Skeletal muscle satellite cell (primary cell): ENCODE measurements around the gene PRSS2. TPM values are rescaled to one million over a fixed set of nuclear protein-coding genes. Genes with fewer than 3 reads are reported as not detected.
"Not testable (repeated sequence)": the region's sequence is repeated elsewhere in the genome, so short reads cannot be mapped to it uniquely, and the experiment has no call there.

Experiments
- H3K27me3 ChIP-seq: 2 replicates; pipeline ENCODE4 v1.7.0; 2013; ENCODE audit warnings: low read length; ENCODE audit not compliant: control insufficient read depth, insufficient read depth
- H3K36me3 ChIP-seq: 2 replicates; pipeline ENCODE4 v1.7.0; 2013; ENCODE audit warnings: mild to moderate bottlenecking, control low read depth, low read length; ENCODE audit not compliant: insufficient read depth
- H3K4me1 ChIP-seq: 2 replicates; pipeline ENCODE4 v1.7.0; 2013; ENCODE audit warnings: low read length; ENCODE audit not compliant: control insufficient read depth, insufficient read depth
- H3K4me2 ChIP-seq: 2 replicates; pipeline ENCODE4 v1.7.0; 2013; ENCODE audit warnings: mild to moderate bottlenecking, low read length
- H3K4me3 ChIP-seq: 2 replicates; pipeline ENCODE4 v1.7.0; 2013; ENCODE audit warnings: low read length
- H3K9ac ChIP-seq: 2 replicates; pipeline ENCODE4 v1.7.0; 2013; ENCODE audit warnings: mild to moderate bottlenecking, low read depth, low read length, moderate library complexity
- H3K9me3 ChIP-seq: replicated peaks from 2 replicates; pipeline ENCODE4 v1.7.0; 2013; ENCODE audit warnings: mild to moderate bottlenecking, control low read depth, low read length
- total RNA-seq: library from RNA; depleted of rRNA; stranded (reverse); fragments of >200 nt; gene quantifications from 2 replicates; pipeline ENCODE4 v1.2.3, GENCODE V29; 2012; rRNA removed

PRSS2 gene
- total RNA-seq: not detected in 2 replicates

DNA sequence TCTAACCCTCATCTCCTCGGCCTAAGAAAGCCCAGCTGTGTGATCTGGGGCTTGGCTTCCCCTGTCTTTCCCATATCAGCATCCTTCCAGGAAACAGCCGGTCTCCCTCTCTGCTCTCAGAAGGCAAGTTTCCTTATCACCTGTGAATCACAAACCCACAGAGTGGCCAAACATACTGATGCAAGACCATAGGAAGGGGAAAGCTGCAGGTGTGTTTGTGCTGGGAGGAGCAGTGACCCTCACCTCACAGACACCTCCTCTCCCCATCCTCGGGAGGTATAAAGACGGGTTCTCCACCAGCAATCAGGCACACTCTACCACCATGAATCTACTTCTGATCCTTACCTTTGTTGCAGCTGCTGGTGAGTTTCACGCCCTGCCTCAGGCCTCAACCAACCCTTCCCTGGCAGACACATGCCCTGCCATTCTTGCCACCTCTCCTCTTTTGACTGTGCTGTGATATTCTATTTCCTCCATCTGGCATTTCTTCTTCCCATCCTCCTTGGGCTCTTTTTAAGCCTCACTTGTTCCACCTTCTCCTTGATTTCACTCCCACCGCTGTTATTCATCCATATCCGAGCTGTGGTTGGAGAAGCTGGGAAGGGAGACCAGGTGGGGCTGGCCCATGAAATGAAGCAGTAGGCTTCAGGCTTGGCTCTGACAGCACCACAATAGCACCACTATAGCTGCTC lies at the start of gene PRSS2:
TSS of gene PRSS2 (plus strand) at position 310 of the 692 bp plus-strand sequence. CDS start at position 323, 13 bp downstream.
- H3K27me3 ChIP-seq: peaks cover 61% of the 10 kb centered on the region
- no peaks in the 10 kb centered on the region for H3K36me3 ChIP-seq
- H3K9me3 ChIP-seq: no peaks in the 10 kb centered on the region
- H3K4me2 ChIP-seq: no peak within 1 kb of the TSS
- H3K4me1 ChIP-seq: peaks cover 2% of the 10 kb centered on the region
- no peak within 1 kb of the TSS for H3K9ac ChIP-seq
- no peak within 1 kb of the TSS for H3K4me3 ChIP-seq

GRCh38 chr7:142720986-142721385 lies 49.8 kb upstream of the PRSS2 start:
- Histone ChIP-seq H3K4me1 (no peaks in the 10 kb centered on the region), H3K4me2 (no peak overlapping the region), H3K9ac (no peak overlapping the region), H3K36me3 (no peaks in the 10 kb centered on the region), H3K4me3 (no peak overlapping the region), H3K27me3 (peaks cover 44% of the 10 kb centered on the region), H3K9me3 (no peaks in the 10 kb centered on the region)

DNA sequence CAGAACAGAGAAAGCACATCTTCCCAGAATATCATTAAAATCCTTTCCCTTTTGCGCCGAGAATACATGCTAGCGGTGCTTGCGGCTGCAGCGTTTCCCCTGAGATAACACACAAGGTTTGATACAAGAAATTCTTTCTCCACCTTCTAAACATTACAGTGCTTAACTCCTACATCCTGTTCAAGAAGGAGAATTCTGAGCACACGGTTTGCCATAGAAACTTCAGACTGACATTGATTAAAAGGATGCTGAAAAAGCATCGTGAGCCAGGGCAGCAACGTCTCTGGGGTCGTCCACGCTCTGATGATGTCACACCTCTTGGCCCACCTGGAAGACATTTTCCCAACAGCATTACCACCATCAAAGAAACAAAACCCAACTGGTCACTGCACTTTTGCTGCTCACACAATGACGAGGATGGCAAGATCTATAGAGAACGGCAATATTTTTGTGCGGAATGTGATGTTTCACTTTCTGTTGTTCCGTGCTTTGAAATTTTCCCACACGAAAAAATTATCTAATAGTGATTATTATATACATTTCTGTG lies 48.4 kb upstream of the PRSS2 start:
- H3K9me3 ChIP-seq: no peaks in the 10 kb centered on the region
- H3K27me3 ChIP-seq: peaks cover 40% of the 10 kb centered on the region
- no peak overlapping the region for H3K4me3 ChIP-seq
- H3K36me3 ChIP-seq: no peaks in the 10 kb centered on the region
- no peak overlapping the region for H3K9ac ChIP-seq
- no peaks in the 10 kb centered on the region for H3K4me1 ChIP-seq
- H3K4me2 ChIP-seq: no peak overlapping the region

DNA sequence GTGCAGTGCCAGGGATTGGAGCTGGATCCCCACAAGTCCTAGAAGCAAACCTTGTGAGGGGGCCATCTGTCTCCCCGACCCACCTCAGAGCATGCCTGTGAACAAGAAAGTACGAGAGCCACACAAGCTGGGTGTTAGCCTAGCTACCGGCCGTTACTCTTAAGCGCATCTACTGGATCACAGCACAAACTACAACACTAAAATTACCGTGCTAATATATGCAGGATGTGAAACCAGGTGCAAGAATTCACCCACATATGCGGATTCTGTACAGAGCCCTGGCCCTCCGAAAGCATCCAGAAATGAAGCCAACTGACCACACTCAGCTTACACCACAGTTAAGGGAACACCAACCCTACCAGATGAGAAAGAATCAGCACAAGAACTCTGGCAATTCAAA lies 37.5 kb upstream of the PRSS2 start:
- Histone ChIP-seq H3K9me3 (no peaks in the 10 kb centered on the region), H3K4me2 (no peak overlapping the region), H3K9ac (no peak overlapping the region), H3K4me1 (no peaks in the 10 kb centered on the region), H3K4me3 (no peak overlapping the region), H3K36me3 (no peaks in the 10 kb centered on the region), H3K27me3 (peaks cover 13% of the 10 kb centered on the region)

- peaks cover 40% of the 10 kb centered on the region for H3K27me3 ChIP-seq
- H3K4me3 ChIP-seq: no peak overlapping the region
- H3K9me3 ChIP-seq: no peaks in the 10 kb centered on the region
- H3K4me1 ChIP-seq: no peaks in the 10 kb centered on the region
- H3K9ac ChIP-seq: no peak overlapping the region
- H3K36me3 ChIP-seq: no peaks in the 10 kb centered on the region
- no peak overlapping the region for H3K4me2 ChIP-seq
Observed at GRCh38 chr7:142739923-142740492, 30.8 kb upstream of the PRSS2 start.

DNA sequence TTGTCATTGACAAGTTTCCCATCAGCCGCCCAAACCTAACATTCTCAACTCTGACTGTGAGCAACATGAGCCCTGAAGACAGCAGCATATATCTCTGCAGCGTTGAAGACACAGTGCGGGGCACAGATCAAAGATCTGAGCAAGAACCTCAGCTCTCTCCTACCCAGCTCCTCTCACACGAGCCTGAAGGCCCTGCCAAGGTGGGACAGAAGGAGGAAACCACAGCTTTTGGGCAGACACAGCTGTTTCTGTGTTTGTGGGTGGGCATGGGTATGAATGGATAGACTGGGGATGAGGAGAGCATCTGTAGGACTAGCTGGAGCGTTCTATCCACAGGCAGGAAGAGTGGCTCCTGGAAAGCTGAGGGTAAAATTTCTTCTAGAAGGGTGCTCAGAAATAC lies 30.0 kb upstream of the PRSS2 start:
- no peaks in the 10 kb centered on the region for H3K4me1 ChIP-seq
- H3K4me2 ChIP-seq: no peak overlapping the region
- no peak overlapping the region for H3K4me3 ChIP-seq
- peaks cover 40% of the 10 kb centered on the region for H3K27me3 ChIP-seq
- H3K36me3 ChIP-seq: no peaks in the 10 kb centered on the region
- H3K9me3 ChIP-seq: no peaks in the 10 kb centered on the region
- no peak overlapping the region for H3K9ac ChIP-seq

DNA sequence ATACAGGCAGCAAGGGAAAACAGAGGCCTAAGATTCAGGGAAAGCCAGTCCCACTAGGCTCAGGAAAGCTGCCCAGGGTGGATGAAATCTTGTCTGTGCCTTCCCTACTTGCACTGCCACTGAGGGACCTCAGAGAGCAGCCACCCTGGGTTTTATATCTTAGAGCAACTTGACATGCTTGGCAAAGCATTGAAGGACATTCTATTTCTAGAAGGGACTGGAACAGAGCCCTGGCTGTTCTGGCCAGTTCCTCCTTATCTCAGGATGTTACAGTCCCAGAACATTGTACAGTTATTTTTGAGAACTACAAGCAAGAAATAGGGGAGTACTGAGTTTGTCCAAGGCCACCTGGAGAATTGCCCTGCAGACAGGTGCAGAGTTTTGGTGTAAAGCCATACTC lies 28.8 kb upstream of the PRSS2 start:
- peaks cover 38% of the 10 kb centered on the region for H3K27me3 ChIP-seq
- H3K4me1 ChIP-seq, H3K4me3 ChIP-seq, H3K9ac ChIP-seq, H3K9me3 ChIP-seq, H3K4me2 ChIP-seq, H3K36me3 ChIP-seq: not testable (repeated sequence)

DNA sequence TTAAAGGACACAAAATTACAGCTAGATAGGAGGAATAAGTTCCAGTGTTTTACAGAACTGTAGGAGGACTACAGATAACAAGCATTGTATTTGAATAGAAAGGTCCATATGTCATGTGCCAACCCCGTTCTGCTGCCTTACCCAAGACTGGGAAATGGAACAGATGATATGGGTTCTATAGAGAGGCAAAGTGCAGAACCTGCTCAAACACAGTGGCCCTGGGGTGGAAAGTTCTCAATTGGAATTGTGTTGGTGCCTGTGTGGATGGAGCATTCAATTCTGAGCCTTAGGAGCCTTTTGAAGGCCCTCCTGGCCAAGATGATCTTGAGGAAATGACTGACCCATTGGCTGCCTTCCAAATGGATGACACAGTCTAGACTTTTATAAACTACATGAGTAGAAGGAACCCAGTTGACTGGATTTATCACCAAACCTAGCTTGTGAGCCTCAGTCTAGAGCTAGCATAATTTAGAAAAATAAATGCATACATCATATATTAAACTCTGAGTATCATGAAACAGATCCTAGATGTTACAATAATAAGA lies 25.6 kb upstream of the PRSS2 start:
- Histone ChIP-seq H3K4me1 (no peaks in the 10 kb centered on the region), H3K27me3 (peaks cover 42% of the 10 kb centered on the region), H3K4me2 (no peak overlapping the region), H3K9me3 (no peaks in the 10 kb centered on the region), H3K9ac (no peak overlapping the region), H3K36me3 (no peaks in the 10 kb centered on the region), H3K4me3 (no peak overlapping the region)

- H3K27me3 ChIP-seq: peaks cover 42% of the 10 kb centered on the region
- no peak overlapping the region for H3K4me2 ChIP-seq
- no peak overlapping the region for H3K9ac ChIP-seq
- H3K4me3 ChIP-seq: no peak overlapping the region
- H3K4me1 ChIP-seq: no peaks in the 10 kb centered on the region
- H3K9me3 ChIP-seq: no peaks in the 10 kb centered on the region
- H3K36me3 ChIP-seq: no peaks in the 10 kb centered on the region
Observed at GRCh38 chr7:142745745-142746144, 25.0 kb upstream of the PRSS2 start.

GRCh38 chr7:142746264-142746663 lies 24.5 kb upstream of the PRSS2 start:
- H3K9me3 ChIP-seq: no peaks in the 10 kb centered on the region
- H3K4me3 ChIP-seq: no peak overlapping the region
- H3K4me2 ChIP-seq: no peak overlapping the region
- H3K4me1 ChIP-seq: no peaks in the 10 kb centered on the region
- H3K27me3 ChIP-seq: peaks cover 45% of the 10 kb centered on the region
- H3K36me3 ChIP-seq: no peaks in the 10 kb centered on the region
- H3K9ac ChIP-seq: no peak overlapping the region

GRCh38 chr7:142748410-142748809 lies 22.4 kb upstream of the PRSS2 start:
- not testable (repeated sequence) for H3K9ac ChIP-seq, H3K4me1 ChIP-seq, H3K9me3 ChIP-seq, H3K4me2 ChIP-seq, H3K4me3 ChIP-seq, H3K36me3 ChIP-seq
- peaks cover 47% of the 10 kb centered on the region for H3K27me3 ChIP-seq
